NCI-H2029 (cell line): ENCODE measurements around the gene HMOX2.

Experiments
- DNase-seq: peaks from one replicate; lab custom pipeline; 2025; lab: John Stamatoyannopoulos, UW

Gene HMOX2

DNA sequence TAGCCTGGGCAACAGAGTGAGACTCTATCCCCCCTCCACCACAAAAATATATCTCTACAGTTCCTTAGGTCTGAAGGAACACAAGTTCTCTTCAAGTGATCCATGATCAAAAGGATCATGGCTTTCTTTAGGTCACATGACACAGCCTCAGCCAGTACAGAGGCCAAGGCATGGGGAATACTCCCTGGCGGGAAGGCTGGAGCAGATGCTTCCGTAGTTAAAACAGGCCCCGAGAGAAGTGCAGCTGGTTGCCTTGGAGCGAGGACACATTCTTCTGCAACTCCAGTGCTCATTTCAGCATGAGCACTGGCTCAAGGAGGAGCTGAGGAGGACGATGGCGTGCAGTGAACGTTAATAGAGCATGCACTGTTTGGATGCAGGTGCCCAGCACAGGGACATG is 48.9 kb downstream of the HMOX2 start:
- no peak for DNase-seq

DNA sequence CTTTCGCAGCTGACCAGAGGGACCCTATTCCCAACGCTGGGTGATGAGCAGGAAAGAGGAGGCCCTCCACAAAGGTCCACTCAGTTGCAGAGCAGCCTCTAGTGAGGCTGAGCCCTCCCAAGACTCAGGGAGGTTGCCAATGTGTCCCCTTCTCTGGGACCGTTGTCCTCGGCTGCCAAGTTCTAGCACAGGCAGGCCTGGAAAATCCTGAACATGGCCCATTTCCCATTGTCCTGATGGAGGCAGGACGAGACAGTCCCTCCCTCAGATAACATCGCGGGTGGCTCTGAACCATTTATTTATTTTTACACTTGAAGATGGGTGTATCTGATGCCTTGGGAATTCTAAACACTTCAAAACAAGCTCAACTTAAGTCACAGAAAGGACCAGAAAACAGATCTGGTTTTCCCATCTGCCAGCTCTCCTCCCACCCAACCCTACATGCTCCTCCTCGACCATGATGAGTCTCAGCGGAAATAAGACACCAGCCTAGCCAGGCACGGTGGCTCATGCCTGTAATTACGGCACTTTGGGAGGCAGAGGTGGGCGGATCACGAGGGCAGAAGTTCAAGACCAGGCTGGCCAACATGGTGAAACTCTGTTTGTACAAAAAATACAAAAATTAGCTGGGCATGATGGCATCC is 49.6 kb downstream of the HMOX2 start:
- DNase-seq = no peak

- no peak for DNase-seq
These were observed 53.2 kb downstream of the HMOX2 start for GRCh38 chr16:4529085-4530060.

DNA sequence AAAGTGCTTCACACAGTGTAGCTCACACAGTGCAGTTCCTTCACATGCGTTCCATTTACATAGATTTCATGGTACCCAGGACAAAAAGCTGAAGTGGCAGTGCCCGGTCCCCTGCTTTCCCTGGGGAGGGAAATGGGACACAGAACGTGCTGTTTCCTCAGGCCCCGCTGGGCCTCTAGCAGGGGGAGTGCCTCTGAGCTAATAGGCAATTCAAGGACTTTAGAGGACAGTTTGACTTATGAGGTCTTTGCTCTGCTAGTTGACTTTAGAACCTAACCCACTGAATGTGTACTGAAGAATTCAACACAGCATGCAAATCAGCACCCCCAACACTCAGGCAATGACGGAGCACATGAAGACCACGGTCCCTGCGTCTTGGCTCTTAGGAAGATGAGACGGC is 55.6 kb downstream of the HMOX2 start:
- DNase-seq = no peak

- DNase-seq = no peak
These were observed 56.0 kb downstream of the HMOX2 start for GRCh38 chr16:4532238-4532637.

DNA sequence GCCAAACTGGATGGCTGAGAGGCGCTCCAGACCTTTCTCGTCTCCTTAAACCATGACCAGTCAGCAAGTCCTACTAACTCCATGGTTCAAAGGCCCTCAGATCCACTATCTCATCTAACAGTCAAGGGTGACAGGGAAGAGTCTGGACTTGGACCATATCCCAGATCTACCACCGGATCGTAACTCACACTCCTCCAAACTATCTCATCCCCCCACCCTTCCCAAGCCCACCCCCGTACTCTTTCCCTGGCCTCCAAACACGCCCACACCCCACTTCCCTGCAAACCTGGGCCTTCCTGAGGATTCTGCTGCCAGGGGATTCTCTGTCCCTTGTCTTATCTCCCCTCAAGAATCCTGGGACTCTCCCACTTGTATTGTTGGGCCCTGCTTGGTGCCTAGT is 57.3 kb downstream of the HMOX2 start:
- DNase-seq = no peak

DNA sequence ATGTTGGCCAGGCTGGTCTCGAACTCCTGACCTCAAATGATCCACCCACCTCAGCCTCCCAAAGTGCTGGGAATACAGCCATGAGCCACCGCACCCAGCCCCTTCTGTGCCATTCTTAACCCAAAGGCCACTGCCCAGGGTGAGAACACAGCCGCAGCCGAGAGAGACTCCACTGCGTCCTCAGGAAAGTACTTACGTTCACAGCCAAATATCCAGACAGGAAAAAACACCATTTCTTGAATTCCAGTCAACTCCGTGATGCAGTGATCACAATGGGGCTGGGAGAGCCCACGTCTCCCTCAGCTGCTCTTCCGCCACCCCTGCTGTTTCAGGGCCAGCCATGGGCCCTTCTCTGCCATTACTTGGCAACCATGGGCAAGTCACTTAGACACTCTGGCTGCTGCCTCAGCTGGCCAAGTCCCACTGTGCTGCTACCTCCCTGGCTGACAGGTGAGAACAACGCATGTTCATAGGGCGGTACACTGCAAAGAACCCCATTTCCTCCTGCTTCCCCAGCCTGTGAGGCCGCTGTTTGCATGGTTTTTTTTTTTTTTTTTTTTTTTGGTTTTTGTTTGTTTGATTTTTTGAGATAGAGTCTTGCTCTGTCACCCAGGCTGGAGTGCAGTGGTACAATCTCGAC is 58.1 kb downstream of the HMOX2 start:
- no peak for DNase-seq

DNA sequence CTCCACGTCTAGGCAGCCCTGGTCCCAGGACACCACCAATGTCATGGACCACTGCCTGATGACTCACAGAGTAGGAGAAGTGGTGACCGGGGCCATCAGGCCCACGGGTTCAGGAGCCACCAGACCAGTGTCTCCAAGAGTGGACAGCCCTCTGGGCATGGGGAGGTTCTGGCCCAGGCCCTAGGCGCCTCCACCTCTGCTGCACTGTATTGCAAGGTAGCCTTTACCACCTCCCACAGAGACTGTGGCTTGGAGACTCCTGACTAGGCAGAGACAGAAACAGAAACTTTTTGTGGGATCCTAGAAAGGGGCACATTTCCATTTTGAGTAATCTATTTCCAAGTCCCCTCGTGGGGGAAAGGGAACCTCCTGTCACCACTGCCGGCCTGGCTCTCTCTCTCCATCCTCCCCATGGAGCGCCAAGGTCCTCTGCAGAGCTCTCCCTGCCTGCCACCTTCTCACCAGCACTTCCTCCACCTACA is 59.5 kb downstream of the HMOX2 start:
- no peak for DNase-seq

DNA sequence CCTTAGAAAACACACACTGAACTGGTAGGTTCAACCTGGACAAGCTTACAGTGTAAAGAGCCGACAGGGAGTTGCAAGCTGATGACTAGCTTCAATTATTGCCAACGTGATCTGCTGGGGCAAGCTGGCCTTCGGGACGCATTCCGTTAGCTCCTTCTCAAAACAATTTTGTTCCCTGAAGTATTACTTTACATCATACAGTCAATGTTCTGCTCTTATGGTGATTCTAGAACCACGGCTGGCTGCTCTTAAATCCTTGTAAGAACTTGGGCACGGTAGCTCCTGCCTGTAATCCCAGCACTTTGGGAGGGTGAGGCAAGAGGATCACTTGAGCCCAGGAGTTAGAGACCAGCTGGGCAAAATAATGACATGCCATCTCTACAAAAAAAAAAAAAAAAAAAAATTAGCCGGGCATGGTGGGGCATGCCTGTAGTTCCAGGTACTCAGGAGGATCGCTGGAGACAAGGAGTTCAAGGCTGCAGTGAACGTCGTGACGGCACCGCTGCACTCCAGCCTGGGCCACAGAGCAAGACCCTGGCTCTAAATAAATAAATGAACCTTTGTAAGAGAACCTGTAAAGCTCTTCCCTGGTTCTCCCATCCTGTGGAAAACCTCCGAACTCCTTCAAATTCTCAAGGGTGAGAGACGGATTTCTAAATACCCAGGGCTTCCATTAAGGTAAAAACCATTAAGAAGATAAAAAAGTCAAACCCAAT is 60.4 kb downstream of the HMOX2 start:
- no peak for DNase-seq

DNA sequence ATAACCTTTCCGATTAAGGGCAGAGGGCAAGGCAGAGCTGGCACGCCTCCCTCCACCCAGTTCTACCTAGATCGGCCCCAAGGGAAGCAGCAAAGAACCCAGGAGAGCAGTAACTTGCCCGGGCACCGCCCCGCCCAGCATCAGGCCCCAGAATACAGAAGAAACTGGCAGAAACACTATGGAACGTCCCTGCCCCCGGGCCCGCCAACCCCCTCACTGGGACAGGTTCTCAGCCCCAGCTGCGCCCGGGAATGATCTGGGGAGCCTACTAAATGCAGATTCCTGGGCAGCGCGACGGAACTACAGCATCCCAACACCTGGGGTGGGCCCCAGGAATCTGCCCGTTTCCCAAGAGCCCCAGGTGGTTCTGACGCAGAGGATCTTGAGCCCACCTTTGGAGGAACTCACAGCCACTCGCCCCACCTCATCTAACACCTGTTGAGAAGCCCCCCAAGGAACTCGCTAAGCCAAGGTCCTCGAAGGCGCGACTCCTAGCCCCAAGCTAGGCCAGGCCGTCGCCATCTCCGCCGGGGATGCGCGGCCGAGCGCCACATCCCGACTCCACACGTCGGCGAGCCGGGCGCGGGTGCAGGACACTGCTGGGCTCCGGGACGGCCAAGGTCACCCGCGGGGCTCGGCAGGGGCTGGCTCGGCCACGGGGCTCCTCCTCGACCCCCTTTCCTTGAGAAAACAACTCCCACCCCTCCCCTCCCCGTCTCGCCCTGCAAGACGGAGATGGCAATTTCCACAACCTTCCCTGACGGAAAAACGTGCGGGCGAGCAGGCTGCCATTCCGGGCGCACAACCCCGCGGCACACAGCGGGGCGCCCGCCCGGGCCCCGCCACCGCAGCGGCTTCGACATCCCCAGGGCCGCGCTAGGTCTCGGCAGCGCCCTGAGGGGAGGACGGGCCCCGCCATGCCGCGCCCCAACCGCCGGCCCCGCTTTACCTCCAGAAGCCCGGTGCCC is 61.5 kb downstream of the HMOX2 start:
- DNase-seq = no peak

DNA sequence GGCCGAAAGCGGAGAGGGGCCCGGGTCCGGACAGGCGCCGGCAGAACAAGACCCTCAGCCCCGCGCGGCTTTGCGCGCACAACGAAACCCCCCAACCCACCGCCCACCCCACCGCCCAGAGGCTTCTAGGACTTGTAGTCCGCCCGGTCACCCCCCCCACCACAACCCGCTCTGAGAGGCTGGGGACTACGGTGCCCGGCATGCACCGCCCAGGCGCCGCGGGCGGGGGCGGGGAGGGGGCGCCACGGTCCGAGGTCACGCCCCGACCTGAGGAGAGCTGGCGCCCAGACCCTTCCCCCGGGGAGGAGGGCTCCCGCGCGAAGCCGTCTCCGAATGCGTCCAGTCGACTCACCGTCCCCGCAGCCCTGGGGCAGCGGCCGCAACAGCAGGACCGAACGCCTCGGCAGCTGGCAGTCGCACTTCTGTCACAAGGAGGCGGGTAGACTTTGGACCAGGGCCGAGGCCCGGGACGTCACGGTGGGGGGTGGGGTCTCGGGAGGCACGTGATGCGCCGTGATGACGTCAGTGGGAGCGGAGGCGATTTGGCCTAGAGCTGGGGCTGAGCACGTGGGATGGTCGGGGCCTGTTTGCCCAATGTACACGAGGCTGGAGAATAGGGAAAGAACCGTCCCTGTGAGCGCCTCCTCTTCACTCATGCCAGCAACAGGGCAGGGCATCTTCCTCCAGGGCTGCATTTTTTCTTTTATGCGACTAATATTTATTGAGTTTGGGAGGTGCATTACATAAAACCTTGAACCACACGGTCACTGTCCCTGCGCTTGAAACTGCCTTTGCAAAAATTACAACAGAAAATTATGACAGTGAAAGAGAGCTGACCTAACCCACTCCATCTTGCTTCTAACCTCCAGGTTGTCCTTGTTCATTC is 62.4 kb downstream of the HMOX2 start, which contains the start of gene CDIP1:
CDIP1 (minus strand) TSS at position 424 of the 886 bp plus-strand sequence. CDS start 24,643 bp downstream, outside the sequence.
- DNase-seq = peak; percentile 95

DNA sequence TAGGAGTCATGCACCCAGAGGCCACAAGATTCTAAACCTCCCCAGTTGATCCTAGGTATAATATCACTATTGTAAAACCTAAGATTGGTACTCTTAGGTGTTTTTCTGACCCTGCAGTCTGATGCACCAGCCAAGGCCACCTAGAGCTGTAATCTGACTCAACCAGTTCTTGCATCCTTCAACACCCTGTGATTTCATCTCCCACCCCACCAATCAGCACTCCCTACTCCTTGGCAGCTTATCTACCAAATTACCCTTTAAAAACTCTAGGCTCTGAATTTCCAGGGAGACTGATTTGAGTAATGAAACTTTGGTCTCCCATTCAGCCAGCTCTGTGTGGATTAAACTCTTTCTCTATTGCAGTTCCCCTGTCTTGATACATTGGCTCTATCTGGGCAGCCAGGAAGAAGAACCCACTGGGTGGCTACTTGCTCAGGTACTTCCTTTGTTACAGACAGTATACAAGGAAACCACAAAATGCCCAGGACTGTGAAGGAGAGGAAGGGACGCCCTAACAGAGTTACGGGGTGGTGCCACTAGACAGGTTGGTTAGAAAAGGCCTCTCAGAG is 63.6 kb downstream of the HMOX2 start:
- DNase-seq = no peak

- no peak for DNase-seq
These were observed 68.3 kb downstream of the HMOX2 start for GRCh38 chr16:4544473-4544872.

DNA sequence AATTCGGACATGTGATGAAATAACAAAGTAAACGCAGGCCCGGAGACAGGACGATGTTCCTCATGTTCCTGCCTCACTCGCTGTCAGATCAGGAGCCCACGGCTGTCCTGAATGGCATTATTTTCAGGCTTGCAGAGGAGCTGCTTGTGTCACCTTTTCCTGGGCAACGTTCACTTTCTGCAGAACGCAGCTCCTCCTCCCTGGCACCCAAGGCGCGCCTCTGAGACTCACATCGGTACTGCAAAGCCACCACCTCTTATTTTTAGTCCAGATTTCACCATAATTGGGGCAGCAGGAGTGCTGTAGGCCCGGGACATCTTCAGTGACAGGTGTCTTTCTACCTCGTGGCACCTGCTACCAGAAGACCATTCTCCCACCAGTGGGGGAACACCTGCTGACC is 71.9 kb downstream of the HMOX2 start:
- DNase-seq = no peak

DNA sequence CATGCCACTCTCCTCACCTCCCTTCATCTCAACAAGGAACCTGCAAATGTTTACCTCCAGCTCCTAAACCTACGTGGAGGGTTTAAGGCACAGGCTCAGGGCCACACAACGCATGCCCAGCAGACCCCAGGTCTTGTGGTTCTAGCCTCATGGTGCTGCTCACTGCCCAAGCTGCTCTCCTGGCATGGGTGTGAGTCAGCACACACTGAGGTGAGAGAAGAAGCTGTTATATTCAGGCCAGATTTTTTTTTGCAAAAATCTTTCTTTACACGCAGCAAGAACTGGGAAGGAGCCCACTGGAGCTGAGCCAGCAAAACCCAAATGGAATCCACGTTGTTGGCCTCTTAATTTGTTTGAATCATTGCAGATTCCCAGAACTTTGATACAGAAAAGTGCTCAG is 74.4 kb downstream of the HMOX2 start:
- no peak for DNase-seq

DNA sequence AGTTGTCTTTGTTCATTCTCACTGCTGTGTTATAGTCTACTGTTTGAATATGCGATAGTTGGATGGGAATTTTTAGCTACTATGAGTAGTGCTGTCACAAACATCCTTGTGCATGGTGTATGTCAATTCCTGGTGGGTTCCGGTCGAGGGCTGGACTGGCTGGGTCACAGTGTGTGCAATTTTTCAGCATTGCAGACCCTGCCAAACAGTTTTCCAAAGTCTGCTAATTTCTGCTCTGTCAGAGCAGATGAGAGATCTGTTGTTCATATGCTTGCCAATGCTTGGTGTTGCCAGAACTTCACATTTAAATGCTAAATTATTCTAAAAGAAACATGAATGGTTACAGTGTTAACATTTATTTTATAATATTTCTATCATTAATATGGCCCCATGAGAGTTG is 76.3 kb downstream of the HMOX2 start:
- DNase-seq = no peak

DNA sequence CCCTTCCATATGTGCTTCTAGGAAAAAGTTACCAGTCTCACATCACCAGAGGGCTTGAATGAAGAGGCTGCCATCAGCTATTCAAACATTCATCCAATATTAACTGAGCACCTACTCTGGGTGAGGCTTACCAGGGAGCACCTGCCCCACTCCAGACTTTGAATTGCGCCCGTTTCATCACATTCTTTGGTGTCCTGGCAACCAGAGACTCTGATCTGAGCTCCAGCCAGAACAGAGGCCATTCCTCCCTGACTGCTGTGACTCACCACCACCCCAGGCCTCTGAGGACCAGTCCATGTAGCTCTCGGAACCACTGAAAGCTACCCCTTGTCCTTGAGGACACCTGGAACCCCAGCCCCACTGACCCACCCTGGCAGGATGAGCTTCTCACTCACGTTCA is 79.9 kb downstream of the HMOX2 start, which contains the start of gene C16orf96:
C16orf96 (plus strand) TSS at position 229 of the 400 bp plus-strand sequence; CDS start at position 379, 150 bp downstream.
- no peak for DNase-seq

DNA sequence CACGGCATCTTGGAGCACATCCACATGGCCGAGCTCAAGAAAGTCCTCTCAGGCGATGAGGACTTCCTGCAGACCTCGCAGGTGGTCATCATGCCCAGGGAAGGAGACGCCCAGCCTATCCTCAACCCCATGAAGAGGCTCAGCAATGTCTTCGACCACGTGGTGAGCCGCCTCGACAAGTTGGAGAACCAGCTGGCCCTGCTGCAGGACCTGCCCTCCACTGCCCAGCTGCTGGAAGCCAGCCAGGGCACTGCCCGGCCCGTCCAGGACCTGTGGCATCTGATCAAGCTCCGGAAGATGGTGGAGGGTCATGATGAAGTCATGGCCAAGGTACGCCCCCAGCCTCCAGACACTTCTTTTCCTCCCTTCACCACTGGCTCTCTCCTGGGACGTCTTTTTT is 80.4 kb downstream of the HMOX2 start:
- DNase-seq = no peak

DNA sequence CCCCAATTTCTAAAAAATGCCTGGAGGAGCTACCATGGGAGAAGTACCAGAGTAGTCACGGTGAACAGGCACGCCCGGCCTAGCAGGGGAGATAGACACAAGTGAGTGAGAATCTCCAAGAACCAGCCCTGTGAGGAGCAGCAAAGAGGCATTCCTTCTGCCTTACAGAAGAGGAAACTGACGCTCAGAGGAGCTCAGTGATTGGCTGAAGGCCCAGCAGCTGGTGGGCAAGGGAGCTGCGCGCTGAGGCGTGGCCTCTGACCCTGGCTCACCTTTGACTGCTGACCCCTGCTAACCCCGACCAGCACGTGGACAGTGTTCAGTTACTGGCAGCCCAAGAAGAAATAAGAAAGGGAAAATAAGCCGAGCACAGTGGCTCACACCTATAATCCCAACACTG is 81.8 kb downstream of the HMOX2 start:
- no peak for DNase-seq
